ENCODE measurements around the gene RNF217.

The RNF217 gene

GRCh38 chr6:125058546-125058945 is 96.3 kb downstream of the RNF217 start:
- H3K9me3 ChIP-seq (ENCODE audit: insufficient read depth, low read depth, low read length): no peaks in the 10 kb centered on the region
- H2AFZ ChIP-seq (ENCODE audit: low read length): no peak overlapping the region
- no peaks in the 10 kb centered on the region for H3K27me3 ChIP-seq (ENCODE audit: insufficient read depth, low read length, poor library complexity, severe bottlenecking)
- H3K9ac ChIP-seq (ENCODE audit: low read depth, low read length, poor library complexity, severe bottlenecking): no peak overlapping the region
- H4K20me1 ChIP-seq (ENCODE audit: insufficient read depth, low read length, poor library complexity, severe bottlenecking): no peaks in the 10 kb centered on the region
- H3K4me2 ChIP-seq (ENCODE audit: low read depth, low read length, poor library complexity, severe bottlenecking): no peak overlapping the region
- TF ChIP-seq EZH2phosphoT487 (IDR thresholded peaks at IDR 0.05; ENCODE audit: borderline replicate concordance): no peak
- TF ChIP-seq, protein P1, sequence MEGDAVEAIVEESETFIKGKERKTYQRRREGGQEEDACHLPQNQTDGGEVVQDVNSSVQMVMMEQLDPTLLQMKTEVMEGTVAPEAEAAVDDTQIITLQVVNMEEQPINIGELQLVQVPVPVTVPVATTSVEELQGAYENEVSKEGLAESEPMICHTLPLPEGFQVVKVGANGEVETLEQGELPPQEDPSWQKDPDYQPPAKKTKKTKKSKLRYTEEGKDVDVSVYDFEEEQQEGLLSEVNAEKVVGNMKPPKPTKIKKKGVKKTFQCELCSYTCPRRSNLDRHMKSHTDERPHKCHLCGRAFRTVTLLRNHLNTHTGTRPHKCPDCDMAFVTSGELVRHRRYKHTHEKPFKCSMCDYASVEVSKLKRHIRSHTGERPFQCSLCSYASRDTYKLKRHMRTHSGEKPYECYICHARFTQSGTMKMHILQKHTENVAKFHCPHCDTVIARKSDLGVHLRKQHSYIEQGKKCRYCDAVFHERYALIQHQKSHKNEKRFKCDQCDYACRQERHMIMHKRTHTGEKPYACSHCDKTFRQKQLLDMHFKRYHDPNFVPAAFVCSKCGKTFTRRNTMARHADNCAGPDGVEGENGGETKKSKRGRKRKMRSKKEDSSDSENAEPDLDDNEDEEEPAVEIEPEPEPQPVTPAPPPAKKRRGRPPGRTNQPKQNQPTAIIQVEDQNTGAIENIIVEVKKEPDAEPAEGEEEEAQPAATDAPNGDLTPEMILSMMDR (conservative IDR thresholded peaks at IDR 0.05; ENCODE audit: low read length): no peak
- no peaks in the 10 kb centered on the region for H3F3A ChIP-seq (ENCODE audit: low read depth)
- H3K4me1 ChIP-seq (ENCODE audit: insufficient read depth, low read length, poor library complexity, severe bottlenecking): no peaks in the 10 kb centered on the region
- no peaks in the 10 kb centered on the region for H3K36me3 ChIP-seq (ENCODE audit: insufficient read depth, low read length)
- no peaks in the 10 kb centered on the region for H3K79me2 ChIP-seq (ENCODE audit: insufficient read depth, low read length)
- H3K9me2 ChIP-seq (replicated peaks; ENCODE audit: low read depth, low read length): no peaks in the 10 kb centered on the region; the same call in 1 of the 2 replicates
- H3K4me3 ChIP-seq (ENCODE audit: low read length, poor library complexity, severe bottlenecking): no peak overlapping the region

DNA sequence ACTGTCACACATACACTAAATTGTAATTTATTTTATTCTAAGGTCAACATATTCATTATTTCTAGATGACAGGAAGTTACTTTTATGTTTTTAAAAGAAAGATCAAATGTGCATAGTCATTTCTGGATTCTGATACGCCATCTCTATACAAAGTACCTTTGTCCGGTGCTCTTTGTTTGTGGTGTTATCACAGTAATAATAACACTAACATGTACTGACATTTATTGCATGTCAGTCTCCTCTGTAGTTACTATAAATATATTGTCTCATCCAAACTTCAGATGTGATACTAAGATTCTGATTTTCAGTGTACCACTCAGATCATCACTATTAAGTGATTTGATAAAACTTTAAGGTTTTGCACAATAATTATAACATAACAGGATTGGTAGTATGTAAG is 101.1 kb downstream of the RNF217 start:
- TF ChIP-seq EZH2phosphoT487 (IDR thresholded peaks at IDR 0.05; ENCODE audit: borderline replicate concordance): no peak
- Histone ChIP-seq H3K9me2 (replicated peaks; ENCODE audit: low read depth, low read length) (no peaks in the 10 kb centered on the region; the same call in 1 of the 2 replicates), H2AFZ (ENCODE audit: low read length) (no peak overlapping the region), H3K9me3 (ENCODE audit: insufficient read depth, low read depth, low read length) (no peaks in the 10 kb centered on the region), H3K36me3 (ENCODE audit: insufficient read depth, low read length) (no peaks in the 10 kb centered on the region), H3K4me2 (ENCODE audit: low read depth, low read length, poor library complexity, severe bottlenecking) (no peak overlapping the region), H3K4me1 (ENCODE audit: insufficient read depth, low read length, poor library complexity, severe bottlenecking) (peaks cover 17% of the 10 kb centered on the region), H3K4me3 (ENCODE audit: low read length, poor library complexity, severe bottlenecking) (no peak overlapping the region), H3K79me2 (ENCODE audit: insufficient read depth, low read length) (no peaks in the 10 kb centered on the region), H3F3A (ENCODE audit: low read depth) (no peaks in the 10 kb centered on the region), H3K9ac (ENCODE audit: low read depth, low read length, poor library complexity, severe bottlenecking) (no peak overlapping the region), H3K27me3 (ENCODE audit: insufficient read depth, low read length, poor library complexity, severe bottlenecking) (peaks cover 14% of the 10 kb centered on the region), H4K20me1 (ENCODE audit: insufficient read depth, low read length, poor library complexity, severe bottlenecking) (no peaks in the 10 kb centered on the region)

DNA sequence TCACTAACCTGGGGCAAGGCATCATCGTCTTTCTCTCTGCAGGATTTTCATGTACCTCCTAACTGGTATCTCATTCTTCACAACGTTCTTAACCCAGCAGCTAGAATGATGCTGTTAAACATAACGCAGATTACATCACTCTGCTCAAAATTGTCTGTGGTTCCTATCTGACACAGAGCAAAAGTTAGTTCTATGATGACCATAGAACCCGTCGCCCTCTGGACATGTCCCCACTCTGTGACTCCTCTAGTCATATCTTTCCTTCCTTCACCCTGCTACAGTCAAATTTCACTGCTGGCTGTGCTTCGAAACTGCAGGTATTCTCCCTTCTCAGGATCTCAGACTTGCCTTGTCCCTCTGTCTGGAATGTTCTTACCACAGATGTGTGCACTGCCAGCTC is 103.9 kb downstream of the RNF217 start:
- Histone ChIP-seq H4K20me1 (ENCODE audit: insufficient read depth, low read length, poor library complexity, severe bottlenecking) (no peaks in the 10 kb centered on the region), H3K79me2 (ENCODE audit: insufficient read depth, low read length) (no peaks in the 10 kb centered on the region), H3K9me2 (replicated peaks; ENCODE audit: low read depth, low read length) (no peaks in the 10 kb centered on the region), H3K36me3 (ENCODE audit: insufficient read depth, low read length) (no peaks in the 10 kb centered on the region), H3K9me3 (ENCODE audit: insufficient read depth, low read depth, low read length) (no peaks in the 10 kb centered on the region), H3K9ac (ENCODE audit: low read depth, low read length, poor library complexity, severe bottlenecking) (no peak overlapping the region), H3K4me2 (ENCODE audit: low read depth, low read length, poor library complexity, severe bottlenecking) (no peak overlapping the region), H3F3A (ENCODE audit: low read depth) (no peaks in the 10 kb centered on the region), H2AFZ (ENCODE audit: low read length) (no peak overlapping the region), H3K4me1 (ENCODE audit: insufficient read depth, low read length, poor library complexity, severe bottlenecking) (peaks cover 17% of the 10 kb centered on the region), H3K27me3 (ENCODE audit: insufficient read depth, low read length, poor library complexity, severe bottlenecking) (peaks cover 23% of the 10 kb centered on the region), H3K4me3 (ENCODE audit: low read length, poor library complexity, severe bottlenecking) (no peak overlapping the region)
- TF ChIP-seq, protein P1 (conservative IDR thresholded peaks at IDR 0.05; ENCODE audit: low read length): no peak
- TF ChIP-seq EZH2phosphoT487 (IDR thresholded peaks at IDR 0.05; ENCODE audit: borderline replicate concordance): no peak

GRCh38 chr6:125066964-125067363 is 104.7 kb downstream of the RNF217 start:
- Histone ChIP-seq H3K9me3 (ENCODE audit: insufficient read depth, low read depth, low read length) (no peaks in the 10 kb centered on the region), H3F3A (ENCODE audit: low read depth) (no peaks in the 10 kb centered on the region), H3K4me1 (ENCODE audit: insufficient read depth, low read length, poor library complexity, severe bottlenecking) (peaks cover 17% of the 10 kb centered on the region), H2AFZ (ENCODE audit: low read length) (no peak overlapping the region), H3K27me3 (ENCODE audit: insufficient read depth, low read length, poor library complexity, severe bottlenecking) (peaks cover 23% of the 10 kb centered on the region), H3K36me3 (ENCODE audit: insufficient read depth, low read length) (no peaks in the 10 kb centered on the region), H3K4me2 (ENCODE audit: low read depth, low read length, poor library complexity, severe bottlenecking) (peak overlapping the region; percentile 48), H3K9me2 (replicated peaks; ENCODE audit: low read depth, low read length) (no peaks in the 10 kb centered on the region), H3K4me3 (ENCODE audit: low read length, poor library complexity, severe bottlenecking) (no peak overlapping the region), H3K79me2 (ENCODE audit: insufficient read depth, low read length) (no peaks in the 10 kb centered on the region), H4K20me1 (ENCODE audit: insufficient read depth, low read length, poor library complexity, severe bottlenecking) (no peaks in the 10 kb centered on the region), H3K9ac (ENCODE audit: low read depth, low read length, poor library complexity, severe bottlenecking) (no peak overlapping the region)
- TF ChIP-seq, protein P1 (conservative IDR thresholded peaks at IDR 0.05; ENCODE audit: low read length): no peak
- TF ChIP-seq EZH2phosphoT487 (IDR thresholded peaks at IDR 0.05; ENCODE audit: borderline replicate concordance): no peak

Data from Loucy (cell line).